GM12891 (cell line): ENCODE data around the gene MBOAT2.

ENCODE experiments used
- PAX5 ChIP-seq: IDR thresholded peaks from 2 replicates; pipeline ENCODE4 v1.6.1; 2011; ENCODE audit warnings: low read length, moderate library complexity, mild to moderate bottlenecking; ENCODE audit not compliant: insufficient read depth, severe bottlenecking
- POLR2A ChIP-seq: IDR thresholded peaks from 2 replicates; pipeline ENCODE4 v1.6.1; 2011; ENCODE audit warnings: low read depth, low read length, control low read depth
- POLR2AphosphoS5 ChIP-seq: IDR thresholded peaks from 2 replicates; pipeline ENCODE4 v1.6.1; 2011; ENCODE audit warnings: low read depth, low read length, control low read depth
- POU2F2 ChIP-seq: IDR thresholded peaks from 2 replicates; pipeline ENCODE4 v1.6.1; 2011; ENCODE audit warnings: low read depth, mild to moderate bottlenecking, control low read depth, low read length, moderate library complexity
- SPI1 ChIP-seq: IDR thresholded peaks from 2 replicates; pipeline ENCODE4 v1.6.1; 2011; ENCODE audit warnings: low read depth, low read length, control low read depth
- TAF1 ChIP-seq: IDR thresholded peaks from 2 replicates; pipeline ENCODE4 v1.6.1; 2011; ENCODE audit warnings: low read depth, low read length, control low read depth

GRCh38 chr2:8998418-8999101 is 4.9 kb downstream of the MBOAT2 start:
- no peak for TF ChIP-seq POLR2AphosphoS5
- TF ChIP-seq POLR2A: no peak
- no peak for TF ChIP-seq SPI1
- TF ChIP-seq TAF1: no peak
- no peak for TF ChIP-seq POU2F2
- TF ChIP-seq PAX5: no peak
